ENCODE measurements around the gene USP13. TPM values are rescaled to one million over a fixed set of nuclear protein-coding genes. Genes with fewer than 3 reads are reported as not detected.

Gene USP13
- total and polyA plus RNA-seq, 2 of the 4 experiments (the other 2 are of a cell fraction), result 9.2 to 18.1 TPM

GRCh38 chr3:179745079-179745478 lies 92.2 kb downstream of the USP13 start:
- no peak overlapping the region for H4K91ac ChIP-seq (ENCODE audit: insufficient read depth, low read depth, low read length)
- no peak overlapping the region for H2BK120ac ChIP-seq (ENCODE audit: low read depth, low read length)
- H2BK5ac ChIP-seq (ENCODE audit: low read depth, low read length, poor library complexity, severe bottlenecking), result no peak overlapping the region
- H4K20me1 ChIP-seq (ENCODE audit: insufficient read depth, low read length), result no peaks in the 10 kb centered on the region
- BruUV-seq (replicated peaks), result no TSS peak
- peaks cover 6% of the 10 kb centered on the region for H3K36me3 ChIP-seq (ENCODE audit: control insufficient read depth, insufficient read depth, low read length)
- no peak overlapping the region for H3K23ac ChIP-seq (ENCODE audit: low read depth, low read length)
- WGBS, 2 experiments (ENCODE audit: extremely low coverage in 2 of 2, insufficient read length in 1 of 2), result no CpG with 5 or more reads among the region's 4 CpGs
- CTCF ChIA-PET, result no interaction called here
- POLR2A ChIA-PET (ENCODE audit: unreplicated experiment), result no interaction called here
- no peak for DNase-seq
- no peak overlapping the region for H4K5ac ChIP-seq (ENCODE audit: low read depth, low read length)
- peaks cover 0 to 6% of the 10 kb centered on the region in 2 experiments; a peak in 2 of 4 replicates for H3K79me1 ChIP-seq (ENCODE audit: low read depth in 1 of 2, low read length in 2 of 2)
- no peak overlapping the region for H2AFZ ChIP-seq (replicated peaks; ENCODE audit: low read length, poor library complexity)
- no peaks in the 10 kb centered on the region for H3K27me3 ChIP-seq (ENCODE audit: control insufficient read depth, insufficient read depth, low read length)
- no peak overlapping the region for H2AK9ac ChIP-seq (replicated peaks; ENCODE audit: low read depth, low read length, poor library complexity)
- H3K9me3 ChIP-seq (ENCODE audit: control insufficient read depth, insufficient read depth, low read length), result no peaks in the 10 kb centered on the region
- TF ChIP-seq BHLHE40 (IDR thresholded peaks at IDR 0.05; ENCODE audit: low read depth, low read length), result no peak
- no peaks in the 10 kb centered on the region for H3K9me1 ChIP-seq (ENCODE audit: insufficient read depth, low read length)
- no peak overlapping the region for H2BK20ac ChIP-seq (ENCODE audit: low read depth, low read length)
- H3K14ac ChIP-seq (replicated peaks; ENCODE audit: low read depth, low read length), result no peak overlapping the region
- no peak overlapping the region for H4K8ac ChIP-seq (ENCODE audit: low read depth in 2 of 2, low read length in 2 of 2)
- H3K4me1 ChIP-seq (ENCODE audit: control insufficient read depth, insufficient read depth, low read length), result peaks cover 1% of the 10 kb centered on the region; the same call in 1 of the 2 replicates
- intact Hi-C loops (cut with micrococcal nuclease), result no loop called here
- H3K4me3 ChIP-seq (ENCODE audit: insufficient read depth, low read depth, low read length), result no peak overlapping the region
- no peak for ATAC-seq (ENCODE audit: low read depth)
- in situ Hi-C loops (cut with MboI; ENCODE audit: low sequenced_read_pairs), result no loop called here
- no peak overlapping the region for H3K4ac ChIP-seq (ENCODE audit: low read depth, low read length)
- H3K27ac ChIP-seq (ENCODE audit: insufficient read depth, low read length), result no peak overlapping the region
- no peak overlapping the region for H2BK15ac ChIP-seq (ENCODE audit: low read depth, low read length)
- H3K4me2 ChIP-seq (ENCODE audit: low read depth, low read length), result no peak overlapping the region
- no peak overlapping the region for H3K18ac ChIP-seq (ENCODE audit: low read depth, low read length)
- H3K9ac ChIP-seq (ENCODE audit: low read depth, low read length), result no peak overlapping the region
- no peak overlapping the region for H3K56ac ChIP-seq (ENCODE audit: extremely low read depth, insufficient read depth, low read length)
- H2AK5ac ChIP-seq (ENCODE audit: low read depth, low read length), result no peak overlapping the region
- dilution Hi-C loops (cut with HindIII; ENCODE audit: low sequenced_read_pairs, unreplicated experiment), result no loop called here
